ENCODE results near the gene RRAD.
"Not testable (repeated sequence)": the region's sequence is repeated elsewhere in the genome, so short reads cannot be mapped to it uniquely, and the experiment has no call there.

The RRAD gene

DNA sequence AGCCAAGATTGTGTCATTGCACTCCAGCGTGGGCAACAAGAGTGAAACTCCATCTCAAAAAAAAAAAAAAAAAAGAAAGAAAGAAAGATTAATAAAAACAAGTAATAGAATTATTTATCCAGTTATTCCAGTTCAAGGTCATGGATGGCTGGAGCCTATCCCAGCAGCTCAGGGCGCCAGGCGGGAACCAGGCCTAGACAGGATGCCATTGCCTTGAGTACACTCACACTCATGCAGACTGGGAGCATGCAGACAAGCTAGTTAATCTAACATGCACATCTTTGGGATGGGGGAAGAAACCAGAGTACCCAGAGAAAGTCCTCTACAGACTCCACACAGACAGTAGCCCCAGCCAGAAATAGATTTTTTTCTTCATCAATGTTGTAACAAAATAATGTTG lies 27.1 kb downstream of the RRAD start:
- H3K4me3 ChIP-seq = no peak overlapping the region
- no peak for DNase-seq (ENCODE audit: low spot score)
- peak overlapping the region; percentile 95 to 97 for H3K27ac ChIP-seq
- TF ChIP-seq, protein P1, sequence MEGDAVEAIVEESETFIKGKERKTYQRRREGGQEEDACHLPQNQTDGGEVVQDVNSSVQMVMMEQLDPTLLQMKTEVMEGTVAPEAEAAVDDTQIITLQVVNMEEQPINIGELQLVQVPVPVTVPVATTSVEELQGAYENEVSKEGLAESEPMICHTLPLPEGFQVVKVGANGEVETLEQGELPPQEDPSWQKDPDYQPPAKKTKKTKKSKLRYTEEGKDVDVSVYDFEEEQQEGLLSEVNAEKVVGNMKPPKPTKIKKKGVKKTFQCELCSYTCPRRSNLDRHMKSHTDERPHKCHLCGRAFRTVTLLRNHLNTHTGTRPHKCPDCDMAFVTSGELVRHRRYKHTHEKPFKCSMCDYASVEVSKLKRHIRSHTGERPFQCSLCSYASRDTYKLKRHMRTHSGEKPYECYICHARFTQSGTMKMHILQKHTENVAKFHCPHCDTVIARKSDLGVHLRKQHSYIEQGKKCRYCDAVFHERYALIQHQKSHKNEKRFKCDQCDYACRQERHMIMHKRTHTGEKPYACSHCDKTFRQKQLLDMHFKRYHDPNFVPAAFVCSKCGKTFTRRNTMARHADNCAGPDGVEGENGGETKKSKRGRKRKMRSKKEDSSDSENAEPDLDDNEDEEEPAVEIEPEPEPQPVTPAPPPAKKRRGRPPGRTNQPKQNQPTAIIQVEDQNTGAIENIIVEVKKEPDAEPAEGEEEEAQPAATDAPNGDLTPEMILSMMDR (IDR thresholded peaks at IDR 0.05) = no peak

GRCh38 chr16:66896682-66897081 lies 28.7 kb downstream of the RRAD start:
- H3K27ac ChIP-seq = peak overlapping the region; percentile 71 to 85
- DNase-seq (ENCODE audit: low spot score); H3K4me3 ChIP-seq: not testable (repeated sequence)

DNA sequence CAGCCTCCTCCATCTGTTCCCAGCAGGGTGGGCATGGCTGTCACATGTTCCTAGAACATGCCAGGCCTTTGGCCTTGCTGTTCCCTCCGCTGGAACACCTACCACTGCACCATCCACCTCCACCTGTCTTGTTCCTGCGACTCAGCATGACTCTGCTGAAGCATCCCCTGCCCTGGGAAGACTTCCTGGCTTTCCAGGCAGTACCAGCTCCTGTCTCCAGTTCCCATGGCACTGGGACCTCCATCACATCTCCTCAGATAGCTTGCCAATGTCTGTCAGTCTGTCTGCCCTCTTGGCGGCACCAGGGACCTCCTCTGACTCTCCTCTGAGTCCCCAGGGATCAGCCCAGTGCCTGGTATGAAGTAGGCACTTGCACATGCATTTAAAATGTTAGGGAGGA lies 29.3 kb downstream of the RRAD start:
- peak overlapping the region; percentile 62 to 85 for H3K27ac ChIP-seq
- TF ChIP-seq, protein P1 (IDR thresholded peaks at IDR 0.05) = no peak
- no peak overlapping the region for H3K4me3 ChIP-seq
- DNase-seq (ENCODE audit: low spot score) = no peak

GRCh38 chr16:66895689-66895979 lies 29.7 kb downstream of the RRAD start:
- H3K4me3 ChIP-seq = no peak overlapping the region
- peak overlapping the region; percentile 62 to 85 for H3K27ac ChIP-seq
- TF ChIP-seq, protein P1 (IDR thresholded peaks at IDR 0.05) = no peak
- no peak for DNase-seq (ENCODE audit: low spot score)

DNA sequence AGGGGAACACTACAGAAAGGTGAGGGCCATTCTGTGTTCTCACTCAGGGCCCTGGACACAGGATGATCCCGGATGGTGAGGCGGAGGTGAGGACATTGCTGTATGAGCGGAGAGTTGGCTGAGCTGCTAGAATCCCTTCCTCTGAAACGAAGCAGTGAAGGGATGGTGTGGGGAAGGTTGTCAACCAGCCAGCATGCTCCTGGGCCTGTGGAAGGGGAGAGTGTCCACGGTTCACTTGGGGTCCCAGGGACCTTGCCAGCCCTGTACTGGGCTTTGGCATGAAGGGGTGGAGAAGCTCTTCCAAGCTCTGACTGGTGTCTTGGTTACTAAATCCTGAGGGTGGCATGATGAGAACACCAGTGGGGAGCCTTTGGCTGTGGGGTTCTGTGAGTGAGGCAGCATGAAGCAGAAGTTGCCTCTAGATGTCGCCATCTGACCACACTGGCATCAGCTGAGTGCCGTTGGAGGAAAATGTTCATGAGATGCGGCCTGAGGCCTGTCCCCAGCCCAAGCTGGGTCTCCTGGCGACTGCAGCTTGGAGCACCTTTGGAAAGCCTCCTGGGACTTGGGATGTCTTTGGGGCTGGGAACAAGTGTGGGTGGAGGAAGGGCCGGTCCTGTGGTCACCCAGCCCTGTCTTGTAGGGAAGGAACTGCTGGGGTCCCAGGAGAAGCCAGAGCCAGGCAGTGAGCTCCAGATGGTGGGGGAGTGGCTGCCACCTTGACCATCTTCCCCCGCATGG lies 30.2 kb downstream of the RRAD start:
- peak overlapping the region; percentile 62 to 85 for H3K27ac ChIP-seq
- DNase-seq (ENCODE audit: low spot score) = no peak
- TF ChIP-seq, protein P1 (IDR thresholded peaks at IDR 0.05) = peak; percentile 78
- no peak overlapping the region for H3K4me3 ChIP-seq

DNA sequence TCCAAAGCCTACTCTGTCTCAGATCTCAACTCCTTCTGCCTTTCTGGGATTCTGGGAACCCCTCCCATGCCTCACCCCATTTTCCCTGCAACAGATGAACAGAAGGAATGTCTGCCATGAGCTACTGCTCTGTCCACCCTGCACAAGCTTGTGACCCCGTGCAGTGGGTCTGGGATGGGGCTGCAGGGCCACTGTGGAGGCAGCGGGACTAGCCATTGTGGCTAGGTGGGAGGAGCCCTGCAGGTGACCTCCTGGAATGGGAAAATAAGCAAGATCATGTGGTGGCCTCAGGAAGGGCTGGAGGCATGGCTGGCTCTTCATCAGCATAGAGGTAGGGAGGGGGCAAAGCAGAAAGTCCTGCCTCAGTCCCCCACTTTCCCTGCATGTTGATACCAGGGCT lies 31.3 kb downstream of the RRAD start:
- Histone ChIP-seq H3K4me3 (no peak overlapping the region), H3K27ac (no peak overlapping the region)
- TF ChIP-seq, protein P1 (IDR thresholded peaks at IDR 0.05) = no peak
- no peak for DNase-seq (ENCODE audit: low spot score)

DNA sequence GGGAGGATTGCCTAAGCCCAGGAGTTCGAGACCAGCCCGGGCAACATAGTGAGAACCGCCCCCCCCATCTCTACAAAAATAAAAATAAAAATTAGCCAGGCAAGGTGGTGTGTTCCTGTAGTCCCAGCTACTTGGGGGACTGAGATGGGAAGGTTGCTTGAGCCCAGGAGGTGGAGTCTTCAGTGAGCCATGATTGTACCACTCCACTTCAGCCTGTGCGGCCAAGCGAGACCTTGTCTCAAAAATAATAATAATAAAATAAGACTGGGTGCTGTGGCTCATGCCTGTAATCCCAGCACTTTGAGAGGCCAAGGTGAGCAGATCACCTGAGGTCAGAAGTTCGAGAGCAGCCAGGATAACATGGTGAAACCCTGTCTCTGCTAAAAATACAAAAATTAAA lies 33.5 kb downstream of the RRAD start:
- TF ChIP-seq, protein P1 (IDR thresholded peaks at IDR 0.05) = no peak
- Histone ChIP-seq H3K4me3 (no peak overlapping the region), H3K27ac (no peak overlapping the region)
- DNase-seq (ENCODE audit: low spot score) = no peak
